Measurements from ENCODE around the gene GRM7.

The GRM7 gene

GRCh38 chr3:7745711-7746110, 884.8 kb downstream of the GRM7 start:
- DNase-seq: no peak

- DNase-seq: no peak
These were observed 889.2 kb downstream of the GRM7 start for GRCh38 chr3:7749931-7750695.

- no peak for DNase-seq
These were observed 891.1 kb downstream of the GRM7 start for GRCh38 chr3:7752005-7752404.

- DNase-seq: no peak
These were observed 893.9 kb downstream of the GRM7 start for GRCh38 chr3:7754653-7755441.

GRCh38 chr3:7759630-7760029, 898.7 kb downstream of the GRM7 start:
- no peak for DNase-seq

GRCh38 chr3:7760718-7761117, 899.8 kb downstream of the GRM7 start:
- DNase-seq: no peak

GRCh38 chr3:7764115-7764514, 903.2 kb downstream of the GRM7 start:
- no peak for DNase-seq

GRCh38 chr3:7766530-7766929, 905.6 kb downstream of the GRM7 start:
- no peak for DNase-seq

GRCh38 chr3:7779331-7779730, 918.4 kb downstream of the GRM7 start:
- DNase-seq: no peak

- DNase-seq: no peak
These were observed 920.5 kb downstream of the GRM7 start for GRCh38 chr3:7781395-7781794.

GRCh38 chr3:7787871-7788828, 927.2 kb downstream of the GRM7 start:
- DNase-seq: no peak

GRCh38 chr3:7788881-7789280, 928.0 kb downstream of the GRM7 start:
- no peak for DNase-seq

GRCh38 chr3:7789324-7789723, 928.4 kb downstream of the GRM7 start:
- no peak for DNase-seq

GRCh38 chr3:7790141-7790540, 929.2 kb downstream of the GRM7 start:
- no peak for DNase-seq

All from NCI-H510A treated with DMSO at 0.1 percent for 48 hours (cell line).